ENCODE results near the gene SRGAP1. TPM values are rescaled to one million over a fixed set of nuclear protein-coding genes. Genes with fewer than 3 reads are reported as not detected.
"Not testable (repeated sequence)": the region's sequence is repeated elsewhere in the genome, so short reads cannot be mapped to it uniquely, and the experiment has no call there.

The SRGAP1 gene
- total and polyA plus RNA-seq, 2 of the 8 experiments (the other 6 are each of a cell fraction or from before 2014, with no cell fraction given), result 3.2 to 7.3 TPM

DNA sequence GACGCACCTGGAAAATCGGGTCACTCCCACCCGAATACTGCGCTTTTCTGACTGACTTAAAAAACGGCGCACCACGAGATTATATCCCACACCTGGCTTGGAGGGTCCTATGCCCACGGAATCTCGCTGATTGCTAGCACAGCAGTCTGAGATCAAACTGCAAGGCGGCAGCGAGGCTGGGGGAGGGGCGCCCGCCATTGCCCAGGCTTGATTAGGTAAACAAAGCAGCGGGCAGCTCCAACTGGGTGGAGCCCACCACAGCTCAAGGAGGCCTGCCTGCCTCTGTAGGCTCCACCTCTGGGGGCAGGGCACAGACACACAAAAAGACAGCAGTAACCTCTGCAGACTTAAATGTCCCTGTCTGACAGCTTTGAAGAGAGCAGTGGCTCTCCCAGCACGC is 351.3 kb downstream of the SRGAP1 start:
- FAIRE-seq; H3K79me2 ChIP-seq (ENCODE audit: control insufficient read depth in 1 of 2, insufficient read depth in 2 of 2, low read length in 2 of 2); H3K27ac ChIP-seq (ENCODE audit: low read depth, low read length); H2AFZ ChIP-seq (ENCODE audit: low read length); H3K36me3 ChIP-seq (ENCODE audit: control insufficient read depth in 2 of 4, insufficient read depth in 4 of 4, low read length in 3 of 4); H4K5ac ChIP-seq (ENCODE audit: insufficient read length, low read depth, low read length); H2AK5ac ChIP-seq (ENCODE audit: low read depth, low read length); H3K4me3 ChIP-seq (ENCODE audit: extremely low read depth in 1 of 4, insufficient read depth in 2 of 4, low read depth in 3 of 4, low read length in 4 of 4); H2BK5ac ChIP-seq (ENCODE audit: low read depth, low read length); H3K18ac ChIP-seq (ENCODE audit: extremely low read depth, low read length); H3K4me1 ChIP-seq (replicated peaks in 1 of 4; ENCODE audit: control insufficient read depth in 3 of 4, insufficient read depth in 4 of 4, low read length in 3 of 4); H3K56ac ChIP-seq (replicated peaks; ENCODE audit: insufficient read length, low read depth, low read length); H2BK20ac ChIP-seq (ENCODE audit: low read length); H3K79me1 ChIP-seq (ENCODE audit: low read depth, low read length); CTCF ChIA-PET (ENCODE audit: partially characterized antibody); H4K8ac ChIP-seq (ENCODE audit: extremely low read depth, insufficient read depth, low read length); H3K4ac ChIP-seq (replicated peaks; ENCODE audit: insufficient read length, low read depth, low read length); H3K9ac ChIP-seq (replicated peaks in 1 of 4; ENCODE audit: extremely low read depth in 1 of 4, low read depth in 3 of 4, low read length in 3 of 4); H3K23me2 ChIP-seq (ENCODE audit: low read depth, low read length); H2BK15ac ChIP-seq (ENCODE audit: low read length); H3K9me3 ChIP-seq (ENCODE audit: insufficient read depth in 2 of 2, low read depth in 1 of 2, low read length in 1 of 2); H4K20me1 ChIP-seq (replicated peaks in 1 of 2; ENCODE audit: control insufficient read depth in 1 of 2, insufficient read depth in 2 of 2, low read length in 2 of 2); H4K91ac ChIP-seq (replicated peaks; ENCODE audit: insufficient read length, low read length); H3K4me2 ChIP-seq (ENCODE audit: insufficient read depth in 1 of 2, low read depth in 2 of 2, low read length in 2 of 2); H3K27me3 ChIP-seq (replicated peaks in 1 of 4; ENCODE audit: control insufficient read depth in 3 of 4, extremely low read depth in 1 of 4, insufficient read depth in 3 of 4, low read length in 3 of 4); H2BK120ac ChIP-seq (replicated peaks; ENCODE audit: low read depth, low read length); H3K14ac ChIP-seq (ENCODE audit: insufficient read length); H3K23ac ChIP-seq (ENCODE audit: insufficient read length); H2BK12ac ChIP-seq (ENCODE audit: low read depth, low read length): not testable (repeated sequence)
- DNase-seq (ENCODE audit: low read depth in 1 of 2, low spot score in 2 of 2), result peak in 1 of 2 experiments; percentile 69
- POLR2A ChIA-PET (ENCODE audit: partially characterized antibody), result interaction anchor here (1.1 to 1.6 kb wide), 2 partner anchors 24 to 352 kb away, joined by 3 read pairs; partner anchors contain the start of gene SRGAP1
- 13% methylated on average over 1 of the region's 15 CpGs; no CpG with 5 or more reads in 1 of the 2 experiments for WGBS, 2 experiments (ENCODE audit: extremely low coverage in 1 of 2, insufficient coverage in 1 of 2, insufficient read length in 1 of 2, insufficient replicate concordance in 2 of 2, low coverage in 1 of 2, low lambda C conversion rate in 2 of 2, missing lambda C conversion rate in 1 of 2)
